ENCODE results near the gene AURKB. TPM values are rescaled to one million over a fixed set of nuclear protein-coding genes. Genes with fewer than 3 reads are reported as not detected.

AURKB gene
- total RNA-seq, 1 experiment from 2014 or later, result 141 TPM

DNA sequence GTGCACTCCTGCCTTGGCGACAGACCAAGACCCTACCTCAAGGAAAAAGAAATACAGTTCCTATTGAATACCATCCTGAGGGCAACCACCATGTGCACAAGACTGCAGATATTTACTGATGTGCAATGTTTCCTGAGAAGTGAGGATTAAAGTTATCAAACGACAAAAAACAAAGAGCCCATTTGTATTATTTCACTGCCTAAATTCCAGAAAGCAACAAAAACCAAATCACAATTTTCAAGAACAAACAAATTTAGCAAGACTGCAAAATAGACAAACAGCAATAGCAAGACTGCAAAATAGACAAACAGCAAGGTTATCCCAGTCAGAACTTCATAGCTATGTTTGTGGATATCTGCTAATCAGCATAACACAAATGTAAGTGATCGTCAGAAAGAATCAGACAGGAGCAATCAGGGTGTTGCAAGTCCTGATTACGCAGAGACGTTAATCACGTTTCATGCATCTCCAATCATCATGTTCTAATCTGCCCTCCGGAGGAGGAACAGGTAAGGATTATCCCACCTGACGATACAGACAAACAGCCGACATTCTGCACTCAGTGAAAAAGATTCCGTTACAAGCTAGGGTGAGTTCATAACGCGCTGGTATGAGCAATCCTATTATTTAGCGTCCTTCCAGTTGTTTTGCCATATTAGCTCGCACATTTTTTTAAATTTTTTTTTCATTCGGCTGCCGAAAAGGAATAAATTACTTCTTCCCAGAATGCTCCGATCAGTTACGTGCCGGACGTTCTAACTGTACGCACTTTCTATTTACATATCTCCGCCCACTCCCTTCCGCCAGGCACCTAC is 37.1 kb downstream of the AURKB start:
- BruUV-seq (replicated peaks), result TSS peak; percentile 99
- Histone ChIP-seq H3K4me1 (ENCODE audit: control insufficient read depth in 1 of 2, insufficient read depth in 2 of 2, low read length in 2 of 2) (peaks cover 22 to 46% of the 10 kb centered on the region in 2 experiments), H3K9me2 (ENCODE audit: insufficient read depth) (no peaks in the 10 kb centered on the region), H3K9ac (ENCODE audit: low read length) (peak overlapping the region; percentile 93), H4K20me1 (ENCODE audit: insufficient read depth) (no peaks in the 10 kb centered on the region), H3K79me2 (ENCODE audit: insufficient read depth, low read length) (peaks cover 6% of the 10 kb centered on the region; the same call in 1 of the 2 replicates), H3K4me3 (replicated peaks in 1 of 2; ENCODE audit: low read depth in 1 of 2, low read length in 2 of 2) (peak overlapping the region; percentile 43 to 57), H2AFZ (ENCODE audit: low read depth, low read length, poor library complexity, severe bottlenecking) (no peak overlapping the region), H3K27ac (ENCODE audit: low read depth, low read length) (peak overlapping the region; percentile 69), H3K9me3 (ENCODE audit: control insufficient read depth in 1 of 2, insufficient read depth in 1 of 2, low read depth in 1 of 2, low read length in 2 of 2) (no peaks in the 10 kb centered on the region), H3K36me3 (ENCODE audit: control insufficient read depth in 1 of 2, insufficient read depth in 2 of 2, low read length in 2 of 2) (no peaks in the 10 kb centered on the region), H3K27me3 (ENCODE audit: insufficient read depth, low read length) (no peaks in the 10 kb centered on the region), H3K4me2 (ENCODE audit: low read length) (peak overlapping the region; percentile 99)
- ChIA-PET CTCF (interaction anchor here (1.0 to 1.2 kb wide), 3 partner anchors 15 to 55 kb away, joined by 3 to 5 read pairs (median 4); partner anchors contain the start of gene ALOXE3), POLR2A (interaction anchor here (0.6 to 4.0 kb wide), 51 partner anchors 9 to 844 kb away, joined by 3 to 95 read pairs (median 5); partner anchors contain the start of genes ALOXE3, AURKB, BORCS6 and CNTROB), RAD21 (ENCODE audit: low non-redundant PET in 1 of 2, low total read pairs in 2 of 2, uncharacterized antibody in 2 of 2, unreplicated experiment in 2 of 2) (interaction anchor here in 1 of 2 experiments (0.7 kb wide), 1 partner anchor 16 kb away, joined by 3 read pairs; no protein-coding TSS in a partner anchor)
- intact Hi-C loops (cut with micrococcal nuclease), result no loop called here
- TF ChIP-seq ZNF274 (IDR thresholded peaks at IDR 0.05; ENCODE audit: low read depth, low read length), result no peak
- TF ChIP-seq JUND (IDR thresholded peaks at IDR 0.05), result peak; percentile 96
- peak; percentile 73 for TF ChIP-seq MAX (IDR thresholded peaks at IDR 0.05)
- TF ChIP-seq EGR1 (IDR thresholded peaks at IDR 0.05; ENCODE audit: low read depth), result peak; percentile 60
- TF ChIP-seq, protein P1, sequence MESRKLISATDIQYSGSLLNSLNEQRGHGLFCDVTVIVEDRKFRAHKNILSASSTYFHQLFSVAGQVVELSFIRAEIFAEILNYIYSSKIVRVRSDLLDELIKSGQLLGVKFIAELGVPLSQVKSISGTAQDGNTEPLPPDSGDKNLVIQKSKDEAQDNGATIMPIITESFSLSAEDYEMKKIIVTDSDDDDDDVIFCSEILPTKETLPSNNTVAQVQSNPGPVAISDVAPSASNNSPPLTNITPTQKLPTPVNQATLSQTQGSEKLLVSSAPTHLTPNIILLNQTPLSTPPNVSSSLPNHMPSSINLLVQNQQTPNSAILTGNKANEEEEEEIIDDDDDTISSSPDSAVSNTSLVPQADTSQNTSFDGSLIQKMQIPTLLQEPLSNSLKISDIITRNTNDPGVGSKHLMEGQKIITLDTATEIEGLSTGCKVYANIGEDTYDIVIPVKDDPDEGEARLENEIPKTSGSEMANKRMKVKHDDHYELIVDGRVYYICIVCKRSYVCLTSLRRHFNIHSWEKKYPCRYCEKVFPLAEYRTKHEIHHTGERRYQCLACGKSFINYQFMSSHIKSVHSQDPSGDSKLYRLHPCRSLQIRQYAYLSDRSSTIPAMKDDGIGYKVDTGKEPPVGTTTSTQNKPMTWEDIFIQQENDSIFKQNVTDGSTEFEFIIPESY (IDR thresholded peaks at IDR 0.05; ENCODE audit: extremely low read depth, insufficient replicate concordance, low read length), result peak; percentile 94
- TF ChIP-seq, protein P2, sequence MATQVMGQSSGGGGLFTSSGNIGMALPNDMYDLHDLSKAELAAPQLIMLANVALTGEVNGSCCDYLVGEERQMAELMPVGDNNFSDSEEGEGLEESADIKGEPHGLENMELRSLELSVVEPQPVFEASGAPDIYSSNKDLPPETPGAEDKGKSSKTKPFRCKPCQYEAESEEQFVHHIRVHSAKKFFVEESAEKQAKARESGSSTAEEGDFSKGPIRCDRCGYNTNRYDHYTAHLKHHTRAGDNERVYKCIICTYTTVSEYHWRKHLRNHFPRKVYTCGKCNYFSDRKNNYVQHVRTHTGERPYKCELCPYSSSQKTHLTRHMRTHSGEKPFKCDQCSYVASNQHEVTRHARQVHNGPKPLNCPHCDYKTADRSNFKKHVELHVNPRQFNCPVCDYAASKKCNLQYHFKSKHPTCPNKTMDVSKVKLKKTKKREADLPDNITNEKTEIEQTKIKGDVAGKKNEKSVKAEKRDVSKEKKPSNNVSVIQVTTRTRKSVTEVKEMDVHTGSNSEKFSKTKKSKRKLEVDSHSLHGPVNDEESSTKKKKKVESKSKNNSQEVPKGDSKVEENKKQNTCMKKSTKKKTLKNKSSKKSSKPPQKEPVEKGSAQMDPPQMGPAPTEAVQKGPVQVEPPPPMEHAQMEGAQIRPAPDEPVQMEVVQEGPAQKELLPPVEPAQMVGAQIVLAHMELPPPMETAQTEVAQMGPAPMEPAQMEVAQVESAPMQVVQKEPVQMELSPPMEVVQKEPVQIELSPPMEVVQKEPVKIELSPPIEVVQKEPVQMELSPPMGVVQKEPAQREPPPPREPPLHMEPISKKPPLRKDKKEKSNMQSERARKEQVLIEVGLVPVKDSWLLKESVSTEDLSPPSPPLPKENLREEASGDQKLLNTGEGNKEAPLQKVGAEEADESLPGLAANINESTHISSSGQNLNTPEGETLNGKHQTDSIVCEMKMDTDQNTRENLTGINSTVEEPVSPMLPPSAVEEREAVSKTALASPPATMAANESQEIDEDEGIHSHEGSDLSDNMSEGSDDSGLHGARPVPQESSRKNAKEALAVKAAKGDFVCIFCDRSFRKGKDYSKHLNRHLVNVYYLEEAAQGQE (IDR thresholded peaks at IDR 0.05; ENCODE audit: low read depth), result no peak
- TF ChIP-seq SP1 (IDR thresholded peaks at IDR 0.05; ENCODE audit: low read depth), result peak; percentile 93
- no peak; the same call in 1 of the 2 replicates for TF ChIP-seq RAD21 (IDR thresholded peaks at IDR 0.05; ENCODE audit: low read depth)
- TF ChIP-seq POLR2AphosphoS5 (IDR thresholded peaks at IDR 0.05; ENCODE audit: low read depth, low read length), result peak; percentile 100
- TF ChIP-seq YY1 (IDR thresholded peaks at IDR 0.05; ENCODE audit: extremely low read depth, insufficient replicate concordance, low read depth, low read length), result peak; percentile 81
- TF ChIP-seq POLR2A (IDR thresholded peaks at IDR 0.05; ENCODE audit: borderline replicate concordance, extremely low read depth, insufficient read depth, insufficient read length), result peak; percentile 100
- TF ChIP-seq SRF (IDR thresholded peaks at IDR 0.05; ENCODE audit: low read depth), result peak; percentile 82
- peak; percentile 96 for TF ChIP-seq CEBPB (IDR thresholded peaks at IDR 0.05; ENCODE audit: low read depth)
- peak; percentile 100 for TF ChIP-seq SIN3A (IDR thresholded peaks at IDR 0.05; ENCODE audit: low read depth)
- no peak for TF ChIP-seq EZH2 (IDR thresholded peaks at IDR 0.05)
- TF ChIP-seq FOSL1 (IDR thresholded peaks at IDR 0.05; ENCODE audit: low read depth), result peak; percentile 64
- TF ChIP-seq TCF7L2 (IDR thresholded peaks at IDR 0.05; ENCODE audit: borderline replicate concordance, extremely low read depth, insufficient read depth, insufficient read length), result peak; percentile 20
- TF ChIP-seq CBX3 (IDR thresholded peaks at IDR 0.05; ENCODE audit: low read depth), result no peak; the same call in none of the 2 replicates
- ATAC-seq, result peak; percentile 78
- peak; percentile 99 for DNase-seq (ENCODE audit: low read depth, low spot score)
